ENCODE results near the gene RBM17.
"Not testable (repeated sequence)": the region's sequence is repeated elsewhere in the genome, so short reads cannot be mapped to it uniquely, and the experiment has no call there.

RBM17 gene

DNA sequence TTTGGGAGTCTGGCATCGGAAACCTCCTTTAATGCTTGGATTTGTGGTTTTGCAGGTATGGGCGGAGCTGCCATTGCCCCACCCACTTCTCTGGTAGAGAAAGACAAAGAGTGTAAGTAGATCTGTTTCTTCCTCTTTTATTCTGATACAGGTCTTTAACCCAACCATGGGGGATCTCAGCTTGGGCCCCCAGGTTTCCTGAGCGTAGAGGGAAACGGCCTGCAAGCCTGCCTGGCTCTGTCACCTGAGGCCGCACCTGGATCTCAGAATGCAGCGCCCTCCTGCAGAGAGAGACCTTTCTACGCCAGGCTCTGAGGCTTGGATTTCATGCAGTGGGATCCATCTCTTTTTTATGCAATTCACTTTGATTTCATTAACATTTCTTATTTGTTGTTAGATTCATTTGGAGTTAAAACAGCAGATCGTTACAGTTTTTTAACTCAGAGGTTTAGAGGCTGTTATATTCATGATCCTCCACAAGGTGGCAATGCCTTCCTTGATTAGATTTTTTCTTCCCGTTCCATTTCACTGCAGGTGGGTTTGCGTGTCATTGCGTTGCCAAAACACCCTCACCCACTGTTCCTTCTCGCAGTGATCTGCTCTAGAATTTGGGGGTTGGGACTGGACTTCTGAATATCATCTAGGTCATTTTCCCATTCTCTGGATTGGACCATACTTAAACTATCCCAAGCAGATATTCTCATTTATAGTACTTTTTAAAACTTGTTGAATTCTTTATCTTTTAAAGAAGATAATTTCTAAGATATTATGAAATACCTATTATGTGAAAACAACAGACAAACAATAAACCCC lies 20.0 kb downstream of the RBM17 start:
- DNase-seq: no peak

DNA sequence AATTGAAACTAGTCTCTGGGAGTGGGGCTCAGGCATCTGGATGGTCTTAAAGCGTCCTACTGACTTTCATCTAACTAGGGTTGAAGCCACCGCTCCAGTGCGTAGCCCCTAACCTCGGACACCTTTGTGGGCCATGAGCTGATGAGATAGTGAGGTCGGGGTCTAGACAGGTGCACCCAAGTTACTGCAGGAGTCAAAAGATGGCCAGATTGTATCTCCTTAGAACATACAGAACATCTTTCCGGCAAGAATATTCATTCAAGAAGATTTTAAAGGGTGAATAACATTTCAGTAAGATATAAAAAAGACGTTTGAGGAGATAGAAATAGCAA lies 20.6 kb downstream of the RBM17 start:
- DNase-seq: no peak

DNA sequence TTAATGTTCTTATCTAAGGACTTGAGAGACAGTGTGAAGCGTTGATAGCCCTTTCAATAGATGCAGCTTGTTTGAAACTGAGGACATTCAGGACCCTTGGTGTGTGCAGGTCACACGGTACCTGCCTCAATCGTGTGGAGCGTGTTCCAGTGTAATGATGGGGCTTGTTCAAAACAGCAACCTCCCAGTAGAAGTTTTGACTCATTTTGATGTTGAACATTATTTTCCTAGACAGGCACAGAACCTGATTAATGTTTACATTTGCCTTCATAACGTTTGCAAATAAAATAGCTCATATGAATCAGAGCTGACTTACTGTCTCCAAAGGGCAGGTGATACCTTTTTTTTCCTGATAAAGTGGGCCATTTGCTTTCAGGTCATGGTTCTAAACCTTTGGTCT lies 21.3 kb downstream of the RBM17 start:
- DNase-seq: no peak

- no peak for DNase-seq
These were observed 24.1 kb downstream of the RBM17 start for GRCh38 chr10:6112893-6113292.

GRCh38 chr10:6114299-6114698 lies 25.5 kb downstream of the RBM17 start:
- DNase-seq: no peak

GRCh38 chr10:6114805-6115341 lies 26.0 kb downstream of the RBM17 start:
- peak in 22 of 56 donors; percentile 13 to 79 (median 29) for DNase-seq

- no peak for DNase-seq
These were observed 26.6 kb downstream of the RBM17 start for GRCh38 chr10:6115411-6115810.

- no peak for DNase-seq
These were observed 27.1 kb downstream of the RBM17 start for GRCh38 chr10:6115824-6116350.

- DNase-seq: no peak
These were observed 28.0 kb downstream of the RBM17 start for GRCh38 chr10:6116806-6117205.

GRCh38 chr10:6117711-6118110 lies 28.9 kb downstream of the RBM17 start:
- no peak for DNase-seq

GRCh38 chr10:6119423-6119822 lies 30.6 kb downstream of the RBM17 start:
- no peak for DNase-seq

DNA sequence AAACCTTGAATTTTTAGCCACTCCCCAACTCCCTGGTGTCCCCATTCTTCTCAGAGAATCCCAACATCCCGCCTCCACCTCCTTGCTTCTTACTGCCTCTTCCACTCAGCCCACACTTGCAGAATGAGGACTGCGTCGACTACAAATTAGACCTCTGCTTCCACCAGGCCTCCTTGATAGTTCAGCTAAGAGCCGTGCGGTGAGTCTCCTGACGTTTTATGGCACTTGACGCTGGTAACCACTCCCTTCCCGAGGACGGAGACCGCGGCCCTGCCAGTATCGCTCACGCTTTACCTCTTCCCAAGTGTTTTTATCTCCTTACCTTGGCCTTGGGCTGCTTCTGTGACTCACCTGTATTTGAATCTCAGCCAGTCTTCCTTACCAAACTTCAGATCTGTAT lies 31.1 kb downstream of the RBM17 start:
- DNase-seq: peak in 1 of 56 donors; percentile 15

DNA sequence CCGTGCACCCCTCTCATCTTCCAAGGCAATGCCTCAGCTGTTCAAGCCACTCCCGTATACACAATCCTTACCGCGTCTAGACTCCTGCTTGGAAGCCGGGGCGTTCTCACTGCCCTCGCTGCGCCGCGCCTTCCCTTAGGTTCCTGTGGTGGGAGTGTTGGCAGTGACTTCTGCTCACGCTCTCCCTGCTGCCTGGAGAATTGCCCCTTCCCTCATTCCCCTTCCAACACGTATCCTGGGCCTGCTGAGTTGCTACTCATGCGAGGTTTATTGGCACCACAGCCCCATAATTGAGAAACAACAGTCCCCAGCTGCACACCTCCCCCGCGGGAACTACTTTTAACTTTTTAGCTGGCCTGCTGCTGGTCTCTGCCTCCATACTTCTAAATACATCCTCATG lies 31.9 kb downstream of the RBM17 start:
- DNase-seq: no peak

GRCh38 chr10:6121146-6121545 lies 32.3 kb downstream of the RBM17 start:
- DNase-seq: no peak

- no peak for DNase-seq
These were observed 34.7 kb downstream of the RBM17 start for GRCh38 chr10:6123532-6123931.

- peak in 28 of 56 donors; percentile 14 to 68 (median 34) for DNase-seq
These were observed 35.8 kb downstream of the RBM17 start for GRCh38 chr10:6124666-6125065.

GRCh38 chr10:6127461-6127860 lies 38.6 kb downstream of the RBM17 start:
- not testable (repeated sequence) for DNase-seq

DNA sequence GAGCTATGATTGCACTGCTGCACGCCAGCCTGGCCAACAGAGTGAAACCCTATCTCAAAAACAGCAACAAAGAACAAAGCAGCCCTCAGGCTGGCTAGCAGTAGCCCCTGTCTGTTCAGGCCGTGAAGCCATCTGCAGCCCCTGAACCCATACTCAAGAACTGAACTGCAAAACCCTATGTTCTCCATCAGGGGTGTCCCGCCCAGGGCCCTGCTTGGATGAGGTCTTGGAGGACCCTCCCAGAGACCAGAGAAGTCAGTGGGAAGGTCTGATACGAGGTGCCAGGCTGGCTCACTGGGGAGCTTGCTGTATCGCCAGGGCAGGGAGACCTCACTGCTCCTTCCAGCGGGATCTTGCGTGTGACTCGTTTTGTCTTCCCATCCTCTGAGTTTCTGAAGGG lies 39.3 kb downstream of the RBM17 start:
- DNase-seq: no peak

DNA sequence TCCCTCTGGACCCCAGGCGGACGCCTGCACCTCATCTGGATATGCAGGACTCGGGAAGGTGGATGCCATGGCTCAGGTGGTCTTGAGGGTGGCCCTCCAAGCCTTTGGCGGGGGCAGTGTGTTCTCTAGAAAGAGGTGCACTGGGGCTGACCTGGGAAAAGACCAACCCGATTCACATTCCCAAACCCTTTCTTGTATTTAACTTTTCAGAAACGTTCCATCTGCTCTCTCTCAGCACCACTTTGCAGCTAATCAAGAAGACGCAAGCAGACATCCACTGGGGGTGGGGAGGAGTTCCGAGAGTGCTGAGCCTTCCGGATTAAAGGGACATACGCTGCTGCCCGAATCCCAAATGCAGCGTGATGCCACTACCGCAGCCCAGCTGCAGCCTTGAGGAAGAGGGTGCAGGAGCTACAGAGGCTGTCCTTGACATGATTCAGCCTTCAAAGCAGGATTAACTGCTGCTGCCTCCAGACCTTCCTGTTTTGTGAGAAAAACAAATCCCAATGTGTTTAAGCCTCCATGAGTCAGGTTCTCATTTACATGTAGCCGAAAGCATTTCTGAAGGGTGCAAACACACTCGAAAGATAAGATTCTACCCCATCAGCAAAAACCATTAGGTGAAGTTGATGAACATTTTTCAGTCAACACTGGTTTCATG lies 39.9 kb downstream of the RBM17 start:
- peak in 4 of 56 donors; percentile 16 to 47 (median 26) for DNase-seq

GRCh38 chr10:6130848-6131470 lies 42.1 kb downstream of the RBM17 start:
- no peak for DNase-seq

GRCh38 chr10:6133331-6134098 lies 44.7 kb downstream of the RBM17 start:
- no peak for DNase-seq
